Neural crest cell (in vitro differentiated cells): ENCODE data around the gene CSF1R. TPM values are rescaled to one million over a fixed set of nuclear protein-coding genes. Genes with fewer than 3 reads are reported as not detected.

ENCODE experiments used
- DNase-seq: peaks from one replicate; pipeline ENCODE4 v3.0.0; 2021; ENCODE audit warnings: low read depth, mixed read lengths, low spot score
- H3K27ac Mint-ChIP-seq: one replicate; pipeline ENCODE4 v1.8.0; 2021; ENCODE audit warnings: mild to moderate bottlenecking, mixed read lengths; ENCODE audit not compliant: unreplicated experiment
- H3K27me3 Mint-ChIP-seq: 2 replicates; pipeline ENCODE4 v1.8.0; 2021; ENCODE audit warnings: low read depth, mild to moderate bottlenecking, mixed read lengths
- H3K36me3 Mint-ChIP-seq: 2 replicates; pipeline ENCODE4 v1.8.0; 2021; ENCODE audit warnings: low read depth, mild to moderate bottlenecking, mixed read lengths
- H3K4me1 Mint-ChIP-seq: 2 replicates; pipeline ENCODE4 v1.8.0; 2021; ENCODE audit warnings: mixed read lengths
- H3K4me3 Mint-ChIP-seq: one replicate; pipeline ENCODE4 v1.8.0; 2021; ENCODE audit warnings: mild to moderate bottlenecking, mixed read lengths
- H3K9me3 Mint-ChIP-seq: 2 replicates; pipeline ENCODE4 v1.8.0; 2021; ENCODE audit warnings: mixed read lengths
- total RNA-seq: library from RNA; stranded (reverse); gene quantifications from 2 replicates; pipeline ENCODE4 v1.2.1, GENCODE V29; 2021
- TF ChIP-seq, protein P1 (sequence below): fragments of 200-600 bp; sonication (generic); conservative IDR thresholded peaks from 2 replicates; pipeline ENCODE4 v1.5.0; 2021; ENCODE audit warnings: antibody characterized with exemption, mild to moderate bottlenecking

CSF1R gene
- total RNA-seq, 1 donor from 2014 or later = not detected

GRCh38 chr5:150131978-150132694 is 45.8 kb upstream of the CSF1R start:
- Mint-ChIP-seq H3K4me3 (no peak overlapping the region), H3K9me3 (no peaks in the 10 kb centered on the region), H3K27me3 (no peaks in the 10 kb centered on the region), H3K4me1 (peaks cover 21% of the 10 kb centered on the region), H3K36me3 (no peaks in the 10 kb centered on the region), H3K27ac (no peak overlapping the region)
- DNase-seq = no peak
- TF ChIP-seq, protein P1, sequence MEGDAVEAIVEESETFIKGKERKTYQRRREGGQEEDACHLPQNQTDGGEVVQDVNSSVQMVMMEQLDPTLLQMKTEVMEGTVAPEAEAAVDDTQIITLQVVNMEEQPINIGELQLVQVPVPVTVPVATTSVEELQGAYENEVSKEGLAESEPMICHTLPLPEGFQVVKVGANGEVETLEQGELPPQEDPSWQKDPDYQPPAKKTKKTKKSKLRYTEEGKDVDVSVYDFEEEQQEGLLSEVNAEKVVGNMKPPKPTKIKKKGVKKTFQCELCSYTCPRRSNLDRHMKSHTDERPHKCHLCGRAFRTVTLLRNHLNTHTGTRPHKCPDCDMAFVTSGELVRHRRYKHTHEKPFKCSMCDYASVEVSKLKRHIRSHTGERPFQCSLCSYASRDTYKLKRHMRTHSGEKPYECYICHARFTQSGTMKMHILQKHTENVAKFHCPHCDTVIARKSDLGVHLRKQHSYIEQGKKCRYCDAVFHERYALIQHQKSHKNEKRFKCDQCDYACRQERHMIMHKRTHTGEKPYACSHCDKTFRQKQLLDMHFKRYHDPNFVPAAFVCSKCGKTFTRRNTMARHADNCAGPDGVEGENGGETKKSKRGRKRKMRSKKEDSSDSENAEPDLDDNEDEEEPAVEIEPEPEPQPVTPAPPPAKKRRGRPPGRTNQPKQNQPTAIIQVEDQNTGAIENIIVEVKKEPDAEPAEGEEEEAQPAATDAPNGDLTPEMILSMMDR = no peak

DNA sequence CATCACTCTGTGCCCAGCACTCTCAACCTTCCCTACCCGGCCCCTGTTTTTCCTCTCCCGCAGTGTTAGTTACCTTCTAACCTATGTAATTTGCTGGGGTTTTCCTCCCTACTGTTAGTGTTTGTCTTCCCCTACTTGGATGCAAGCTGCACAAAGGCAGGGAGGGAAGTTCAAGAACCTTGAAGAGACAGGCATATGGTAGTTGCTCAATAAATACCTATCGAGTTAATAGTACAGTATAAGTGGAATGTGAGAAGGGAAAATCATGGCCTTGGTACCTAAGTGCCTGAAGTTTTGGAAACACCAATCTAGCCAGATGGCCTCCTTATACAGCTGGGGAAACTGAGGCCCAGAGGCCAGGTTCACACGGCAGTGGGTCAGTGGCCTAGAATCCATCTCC is 45.1 kb upstream of the CSF1R start:
- H3K4me1 Mint-ChIP-seq = peaks cover 20% of the 10 kb centered on the region
- no peak for DNase-seq
- H3K36me3 Mint-ChIP-seq = no peaks in the 10 kb centered on the region
- no peak overlapping the region for H3K27ac Mint-ChIP-seq
- H3K4me3 Mint-ChIP-seq = no peak overlapping the region
- TF ChIP-seq, protein P1 = no peak
- H3K9me3 Mint-ChIP-seq = no peaks in the 10 kb centered on the region
- H3K27me3 Mint-ChIP-seq = no peaks in the 10 kb centered on the region

DNA sequence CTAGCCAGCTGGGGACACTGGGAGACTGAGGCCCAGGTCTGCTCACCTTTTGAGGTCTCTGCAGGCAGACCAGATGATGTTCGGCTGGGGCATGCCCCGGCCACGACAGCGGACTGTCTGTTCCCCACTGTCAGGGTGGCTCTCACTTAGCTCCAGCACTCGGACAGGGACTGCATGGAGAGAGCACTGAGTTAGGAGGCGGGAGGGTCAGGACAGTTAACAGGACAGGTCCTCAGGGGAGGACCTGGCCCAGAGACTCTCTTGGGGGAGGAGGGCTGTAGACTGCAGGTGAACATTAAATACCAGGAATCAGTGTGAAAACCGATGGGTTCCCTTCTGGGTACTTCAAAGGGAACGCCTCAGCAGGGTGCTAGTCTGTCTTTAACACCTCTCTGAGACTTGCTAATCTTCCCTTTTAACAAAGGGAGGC is 44.2 kb upstream of the CSF1R start:
- Mint-ChIP-seq H3K4me3 (no peak overlapping the region), H3K4me1 (peaks cover 20% of the 10 kb centered on the region), H3K36me3 (no peaks in the 10 kb centered on the region), H3K9me3 (no peaks in the 10 kb centered on the region), H3K27ac (no peak overlapping the region), H3K27me3 (no peaks in the 10 kb centered on the region)
- TF ChIP-seq, protein P1 = no peak
- DNase-seq = no peak

- H3K4me3 Mint-ChIP-seq = no peak overlapping the region
- no peaks in the 10 kb centered on the region for H3K27me3 Mint-ChIP-seq
- H3K9me3 Mint-ChIP-seq = no peaks in the 10 kb centered on the region
- DNase-seq = peak; percentile 78
- H3K4me1 Mint-ChIP-seq = peaks cover 20% of the 10 kb centered on the region
- H3K36me3 Mint-ChIP-seq = no peaks in the 10 kb centered on the region
- H3K27ac Mint-ChIP-seq = no peak overlapping the region
- TF ChIP-seq, protein P1 = peak; percentile 87
Observed at GRCh38 chr5:150129813-150130492, 43.6 kb upstream of the CSF1R start.

- Mint-ChIP-seq H3K4me3 (no peak overlapping the region), H3K27ac (no peak overlapping the region), H3K36me3 (no peaks in the 10 kb centered on the region), H3K4me1 (peaks cover 20% of the 10 kb centered on the region), H3K27me3 (no peaks in the 10 kb centered on the region), H3K9me3 (no peaks in the 10 kb centered on the region)
- TF ChIP-seq, protein P1 = no peak
- no peak for DNase-seq
Observed at GRCh38 chr5:150129454-150129812, 43.1 kb upstream of the CSF1R start.
